ENCODE data around the gene ARHGEF11.

GRCh38 chr1:157042846-157043245 lies 2.7 kb downstream of the ARHGEF11 start:
- no peak for TF ChIP-seq FOS (IDR thresholded peaks at IDR 0.05; ENCODE audit: low read depth, low read length)
- no peak for TF ChIP-seq CTCF (conservative IDR thresholded peaks at IDR 0.05; ENCODE audit: low read depth, low read length)
- TF ChIP-seq POLR2A (IDR thresholded peaks at IDR 0.05; ENCODE audit: low read depth, low read length) = no peak
- no peak for TF ChIP-seq RCOR1 (IDR thresholded peaks at IDR 0.05; ENCODE audit: insufficient replicate concordance, low read length)

All from IMR-90 (cell line).